IMR-90 (cell line): ENCODE measurements around the gene BRAF.

ENCODE experiments used
- POLR2A ChIP-seq: IDR thresholded peaks from 2 replicates; pipeline ENCODE4 v1.6.1; 2012; ENCODE audit warnings: mild to moderate bottlenecking, low read depth, low read length
- RAD21 ChIP-seq: IDR thresholded peaks from 2 replicates; pipeline ENCODE4 v1.6.1; 2012; ENCODE audit warnings: low read length, improper control_type of control experiment

DNA sequence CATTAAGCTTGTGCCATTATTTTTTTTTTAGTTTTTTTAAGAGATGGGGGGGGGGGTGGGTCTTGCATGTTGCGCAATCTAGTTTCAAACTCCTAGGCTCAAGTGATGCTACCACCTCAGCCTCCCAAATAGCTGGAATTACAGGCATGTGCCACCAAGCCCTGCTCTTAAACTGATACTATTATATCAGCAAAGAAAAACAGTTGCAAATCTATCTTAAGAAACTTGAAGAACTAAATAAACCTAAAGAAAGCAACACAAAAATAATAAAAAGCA is 47.5 kb downstream of the BRAF start:
- no peak for TF ChIP-seq POLR2A
- TF ChIP-seq RAD21 = no peak
